K562 (cell line): ENCODE data around the gene CCDC82. TPM values are rescaled to one million over a fixed set of nuclear protein-coding genes. Genes with fewer than 3 reads are reported as not detected.

Experiments used
- LCOR ChIP-seq: sonication (generic); formaldehyde crosslinking; IDR thresholded peaks from 2 replicates; pipeline ENCODE4 v1.8.0; 2022; ENCODE audit warnings: mild to moderate bottlenecking, missing genetic modification reagents
- PHB2 ChIP-seq: fragments of 450-650 bp; IDR thresholded peaks from 2 replicates; pipeline ENCODE4 v1.6.1; 2017; ENCODE audit warnings: low read depth
- RAD21 ChIP-seq, 2 experiments: fragments of 250-450 bp in 1 of 2; fragments of 450-650 bp in 1 of 2; sonication (Bioruptor Pico) in 1 of 2; formaldehyde crosslinking in 1 of 2; IDR thresholded peaks in 1 of 2; conservative IDR thresholded peaks in 1 of 2; 2 replicates each; pipeline versions ENCODE4 v1.4.0 to v1.8.0; 2020 to 2022; ENCODE audit warnings: mild to moderate bottlenecking in 2 of 2, moderate library complexity in 1 of 2
- TOE1 ChIP-seq, 2 experiments: fragments of 450-650 bp in 1 of 2; sonication (generic) in 1 of 2; formaldehyde crosslinking in 1 of 2; IDR thresholded peaks; 2 replicates each; pipeline versions ENCODE4 v1.7.1 to v1.8.0; 2016 to 2022; ENCODE audit warnings: borderline replicate concordance in 2 of 2, mild to moderate bottlenecking in 2 of 2, antibody characterized with exemption in 1 of 2, inconsistent platforms in 1 of 2, low read depth in 1 of 2, missing genetic modification reagents in 1 of 2, moderate library complexity in 1 of 2
- TSHZ1 ChIP-seq: fragments of 250-450 bp; sonication (Bioruptor Pico); IDR thresholded peaks from 2 replicates; pipeline ENCODE4 v1.4.0; 2020; ENCODE audit warnings: mild to moderate bottlenecking, moderate library complexity
- ZBTB40 ChIP-seq, 2 experiments: fragments of 450-650 bp in 1 of 2; sonication (generic) in 1 of 2; formaldehyde crosslinking in 1 of 2; IDR thresholded peaks; 2 replicates each; pipeline versions ENCODE4 v1.7.1 to v1.9.0; 2016 to 2022; ENCODE audit warnings: inconsistent platforms in 1 of 2, mild to moderate bottlenecking in 1 of 2, missing genetic modification reagents in 1 of 2
- ZNF384 ChIP-seq: IDR thresholded peaks from 2 replicates; pipeline ENCODE4 v1.6.1; 2012; ENCODE audit warnings: low read depth, low read length, improper control_type of control experiment
- ZNF695 ChIP-seq: fragments of 450-650 bp; formaldehyde crosslinking; IDR thresholded peaks from 2 replicates; pipeline ENCODE4 v1.4.0; 2020; ENCODE audit warnings: mild to moderate bottlenecking, moderate library complexity
- polyA plus RNA-seq, 8 experiments: library from polyadenylated mRNA; depleted of rRNA in 4 of 8; stranded (reverse) in 5 of 8; unstranded in 3 of 8; fragments of >200 nt; fragmentation: Nextera tagmentation in 2 of 8; fragmentation: Illumina TruSeq in 1 of 8; extraction: Ambion mirVana in 2 of 8; extraction: Trizol in 1 of 8; gene quantifications; 2 replicates each; pipeline versions ENCODE4 v1.2.1 to v1.2.3, GENCODE V29; 2011 to 2014; ENCODE audit warnings: inconsistent platforms in 1 of 8, missing spikeins in 1 of 8
- total RNA-seq, 7 experiments: library from RNA; depleted of rRNA in 6 of 7; stranded (reverse); fragments of >200 nt in 6 of 7; fragmentation: Illumina TruSeq in 2 of 7; extraction: Trizol in 2 of 7; gene quantifications; 2 replicates each; pipeline versions ENCODE4 v1.2.1 to v1.2.3, GENCODE V29; 2011 to 2021; ENCODE audit warnings: low replicate concordance in 1 of 7

The CCDC82 gene
- total and polyA plus RNA-seq, 9 of the 15 experiments (the other 6 are each of a cell fraction or from before 2014, with no cell fraction given), result 12.5 to 51.3 (median 24.5) TPM

GRCh38 chr11:96389720-96390487, at the start of gene CCDC82, which contains the start of gene JRKL (continued):
- TF ChIP-seq ZBTB40 (IDR thresholded peaks at IDR 0.05) (peak; percentile 90), ZBTB40 (CRISPR knock-in tag; IDR thresholded peaks at IDR 0.05) (no peak), LCOR (CRISPR knock-in tag) (peak; percentile 62), PHB2 (no peak), ZNF695 (CRISPR knock-in tag) (no peak), RAD21 (CRISPR knock-in tag; conservative IDR thresholded peaks at IDR 0.05 in 1 of 2, IDR thresholded peaks at IDR 0.05 in 1 of 2) (0 out of 4 replicates have a peak, but pooled peaks of 1 of the 2 experiments have one; percentile 12), TOE1 (IDR thresholded peaks at IDR 0.05; ENCODE audit: borderline replicate concordance) (peak; percentile 63; the same call in 1 of the 2 replicates), TOE1 (CRISPR knock-in tag; IDR thresholded peaks at IDR 0.05; ENCODE audit: borderline replicate concordance, low read depth) (no peak), ZNF384 (no peak), TSHZ1 (CRISPR knock-in tag) (no peak)
